H1 (cell line): ENCODE results near the gene RELN. TPM values are rescaled to one million over a fixed set of nuclear protein-coding genes. Genes with fewer than 3 reads are reported as not detected.
A peak's percentile ranks its signal among the peaks of the same experiment; 100 is the strongest.

Source experiments
- CTCF ChIA-PET: fragments of 300-600 bp; sonication (Branson Sonifier 250); formaldehyde crosslinking; loops from one replicate; lab custom pipeline; 2021; ENCODE audit not compliant: partially characterized antibody; lab: Charles Lee
- POLR2A ChIA-PET: fragments of 300-600 bp; sonication (Branson Sonifier 250); formaldehyde crosslinking; loops from one replicate; lab custom pipeline; 2021; ENCODE audit warnings: inconsistent platforms; ENCODE audit not compliant: partially characterized antibody; lab: Charles Lee
- DNase-seq, 2 experiments: peaks; one replicate each; pipeline versions ENCODE4 v3.0.0 to v3.0.0-alpha.2; 2010 to 2022; ENCODE audit warnings: low spot score in 2 of 2, low read depth in 1 of 2, mixed read lengths in 1 of 2
- FAIRE-seq: peaks from 2 replicates; lab custom pipeline; 2011; peaks lifted over from hg19 to GRCh38; lab: Jason Lieb, UNC
- H2AFZ ChIP-seq: 2 replicates; pipeline ENCODE4 v1.8.1; 2012; ENCODE audit warnings: low read length, inconsistent platforms
- H2AK5ac ChIP-seq: 2 replicates; pipeline ENCODE4 v1.6.1; 2013; ENCODE audit warnings: low read depth, low read length
- H2BK120ac ChIP-seq: replicated peaks from 2 replicates; pipeline ENCODE3; 2013; ENCODE audit warnings: low read depth, low read length, inconsistent platforms
- H2BK12ac ChIP-seq: 2 replicates; pipeline ENCODE4 v1.6.1; 2013; ENCODE audit warnings: low read depth, low read length
- H2BK15ac ChIP-seq: 2 replicates; pipeline ENCODE4 v1.6.1; 2013; ENCODE audit warnings: low read length
- H2BK20ac ChIP-seq: 2 replicates; pipeline ENCODE4 v1.6.1; 2013; ENCODE audit warnings: low read length
- H2BK5ac ChIP-seq: 2 replicates; pipeline ENCODE4 v1.6.1; 2013; ENCODE audit warnings: low read depth, low read length
- H3K14ac ChIP-seq: 2 replicates; pipeline ENCODE4 v1.6.1; 2013; ENCODE audit warnings: inconsistent platforms; ENCODE audit not compliant: insufficient read length
- H3K18ac ChIP-seq: 2 replicates; pipeline ENCODE4 v1.6.1; 2013; ENCODE audit warnings: low read length; ENCODE audit errors: extremely low read depth
- H3K23ac ChIP-seq: 2 replicates; pipeline ENCODE4 v1.6.1; 2013; ENCODE audit warnings: inconsistent platforms; ENCODE audit not compliant: insufficient read length
- H3K23me2 ChIP-seq: 2 replicates; pipeline ENCODE4 v1.6.1; 2013; ENCODE audit warnings: low read depth, low read length
- H3K27ac ChIP-seq: 2 replicates; pipeline ENCODE4 v1.6.1; 2011; ENCODE audit warnings: low read depth, low read length, inconsistent platforms
- H3K27me3 ChIP-seq, 4 experiments: replicated peaks in 1 of 4; 1 replicate in 1 of 4; 2 replicates in 3 of 4; pipeline versions ENCODE4 v1.6.1 to v1.8.1; 2011 to 2013; ENCODE audit warnings: low read length in 3 of 4, mild to moderate bottlenecking in 3 of 4, inconsistent platforms in 2 of 4, mixed read lengths in 2 of 4, moderate library complexity in 1 of 4; ENCODE audit not compliant: control insufficient read depth in 3 of 4, insufficient read depth in 3 of 4; ENCODE audit errors: extremely low read depth in 1 of 4
- H3K36me3 ChIP-seq, 4 experiments: 2 replicates each; pipeline versions ENCODE4 v1.6.1 to v1.8.1; 2011 to 2013; ENCODE audit warnings: mild to moderate bottlenecking in 4 of 4, low read length in 3 of 4, moderate library complexity in 2 of 4, control low read depth in 1 of 4, inconsistent platforms in 1 of 4; ENCODE audit not compliant: insufficient read depth in 4 of 4, control insufficient read depth in 2 of 4
- H3K4ac ChIP-seq: replicated peaks from 2 replicates; pipeline ENCODE3; 2013; ENCODE audit warnings: low read length, low read depth, mixed read lengths, inconsistent platforms; ENCODE audit not compliant: insufficient read length
- H3K4me1 ChIP-seq, 4 experiments: replicated peaks in 1 of 4; 1 replicate in 1 of 4; 2 replicates in 3 of 4; pipeline versions ENCODE4 v1.6.1 to v1.8.1; 2011 to 2013; ENCODE audit warnings: low read length in 3 of 4, inconsistent platforms in 2 of 4, mixed read lengths in 1 of 4; ENCODE audit not compliant: insufficient read depth in 4 of 4, control insufficient read depth in 3 of 4
- H3K4me2 ChIP-seq, 2 experiments: 2 replicates each; pipeline versions ENCODE4 v1.6.1 to v1.8.1; 2011 to 2013; ENCODE audit warnings: low read depth in 2 of 2, low read length in 2 of 2, control low read depth in 1 of 2, inconsistent platforms in 1 of 2, mild to moderate bottlenecking in 1 of 2; ENCODE audit not compliant: insufficient read depth in 1 of 2
- H3K4me3 ChIP-seq, 4 experiments: fragments of 200-600, 300-600 bp in 1 of 4; sonication (generic), shearing (Covaris generic), sonication (Bioruptor Twin) in 1 of 4; 2 replicates each; pipeline versions ENCODE4 v1.5.1 to v1.8.1; 2011 to 2016; ENCODE audit warnings: low read length in 4 of 4, low read depth in 3 of 4, control low read depth in 2 of 4, inconsistent platforms in 2 of 4, mild to moderate bottlenecking in 2 of 4, mixed read lengths in 1 of 4, moderate library complexity in 1 of 4; ENCODE audit not compliant: insufficient read depth in 2 of 4; ENCODE audit errors: extremely low read depth in 1 of 4
- H3K56ac ChIP-seq: replicated peaks from 2 replicates; pipeline ENCODE3; 2013; ENCODE audit warnings: low read depth, mild to moderate bottlenecking, mixed read lengths, low read length, inconsistent platforms; ENCODE audit not compliant: insufficient read length
- H3K79me1 ChIP-seq: 2 replicates; pipeline ENCODE4 v1.6.1; 2013; ENCODE audit warnings: low read depth, low read length, control low read depth
- H3K79me2 ChIP-seq, 2 experiments: 2 replicates each; pipeline versions ENCODE4 v1.6.1 to v1.8.1; 2012 to 2013; ENCODE audit warnings: low read length in 2 of 2, mild to moderate bottlenecking in 2 of 2, inconsistent platforms in 1 of 2; ENCODE audit not compliant: insufficient read depth in 2 of 2, control insufficient read depth in 1 of 2
- H3K9ac ChIP-seq, 4 experiments: replicated peaks in 1 of 4; 1 replicate in 1 of 4; 2 replicates in 3 of 4; pipeline versions ENCODE4 v1.6.1 to v1.8.1; 2011 to 2013; ENCODE audit warnings: low read depth in 3 of 4, low read length in 3 of 4, control low read depth in 2 of 4, mild to moderate bottlenecking in 2 of 4, moderate library complexity in 2 of 4, inconsistent platforms in 1 of 4; ENCODE audit errors: extremely low read depth in 1 of 4
- H3K9me3 ChIP-seq, 2 experiments: 2 replicates each; pipeline versions ENCODE4 v1.6.1 to v1.8.1; 2012 to 2013; ENCODE audit warnings: mild to moderate bottlenecking in 2 of 2, moderate library complexity in 2 of 2, control low read depth in 1 of 2, inconsistent platforms in 1 of 2, low read depth in 1 of 2, low read length in 1 of 2, mixed read lengths in 1 of 2; ENCODE audit not compliant: insufficient read depth in 2 of 2
- H4K20me1 ChIP-seq, 2 experiments: replicated peaks in 1 of 2; 2 replicates each; pipeline versions ENCODE3 to v1.8.1; 2011 to 2013; ENCODE audit warnings: inconsistent platforms in 2 of 2, low read length in 2 of 2, mild to moderate bottlenecking in 1 of 2; ENCODE audit not compliant: insufficient read depth in 2 of 2, control insufficient read depth in 1 of 2
- H4K5ac ChIP-seq: 2 replicates; pipeline ENCODE4 v1.6.1; 2013; ENCODE audit warnings: low read length, low read depth, mixed read lengths, inconsistent platforms; ENCODE audit not compliant: insufficient read length
- H4K8ac ChIP-seq: 2 replicates; pipeline ENCODE4 v1.8.0; 2013; ENCODE audit warnings: mild to moderate bottlenecking, moderate library complexity, low read length, inconsistent platforms; ENCODE audit not compliant: insufficient read depth; ENCODE audit errors: extremely low read depth
- H4K91ac ChIP-seq: replicated peaks from 2 replicates; pipeline ENCODE3; 2013; ENCODE audit warnings: low read length, mixed read lengths, inconsistent platforms; ENCODE audit not compliant: insufficient read length
- BRCA1 ChIP-seq: IDR thresholded peaks from 2 replicates; pipeline ENCODE4 v1.6.1; 2012; ENCODE audit warnings: low read depth, low read length, improper control_type of control experiment
- CEBPB ChIP-seq: IDR thresholded peaks from 2 replicates; pipeline ENCODE4 v1.6.1; 2012; ENCODE audit warnings: low read depth, low read length
- CTCF ChIP-seq, 3 experiments: IDR thresholded peaks; 1 replicate in 2 of 3; 2 replicates in 1 of 3; pipeline versions ENCODE4 v1.5.1 to v1.6.1; 2011; ENCODE audit warnings: low read length in 3 of 3, mild to moderate bottlenecking in 3 of 3, inconsistent platforms in 2 of 3, low read depth in 1 of 3, moderate library complexity in 1 of 3; ENCODE audit not compliant: insufficient read depth in 1 of 3; ENCODE audit errors: control extremely low read depth in 1 of 3
- GABPA ChIP-seq: IDR thresholded peaks from 2 replicates; pipeline ENCODE4 v1.6.1; 2011; ENCODE audit warnings: mild to moderate bottlenecking, low read length, moderate library complexity, borderline replicate concordance; ENCODE audit not compliant: insufficient read depth
- GTF2F1 ChIP-seq: IDR thresholded peaks from 2 replicates; pipeline ENCODE4 v1.6.1; 2012; ENCODE audit warnings: low read depth, low read length, improper control_type of control experiment, borderline replicate concordance
- SIN3A ChIP-seq, 2 experiments: IDR thresholded peaks in 1 of 2; conservative IDR thresholded peaks in 1 of 2; 2 replicates each; pipeline ENCODE4 v1.6.1; 2011 to 2012; ENCODE audit warnings: low read length in 2 of 2, improper control_type of control experiment in 1 of 2, low read depth in 1 of 2, mild to moderate bottlenecking in 1 of 2
- SP4 ChIP-seq: IDR thresholded peaks from 2 replicates; pipeline ENCODE4 v1.6.1; 2012; ENCODE audit warnings: low read length, inconsistent platforms
- TBP ChIP-seq: IDR thresholded peaks from 2 replicates; pipeline ENCODE4 v1.6.1; 2011; ENCODE audit warnings: low read depth, low read length, improper control_type of control experiment
- WGBS, 2 experiments: shearing (Covaris generic) in 1 of 2; methylation state at CpG; one replicate each; pipeline versions ENCODE4 v1.1.6 to v1.1.7; 2013 to 2015; ENCODE audit warnings: low lambda C conversion rate in 2 of 2, mixed read lengths in 2 of 2, inconsistent platforms in 1 of 2, low coverage in 1 of 2, missing lambda C conversion rate in 1 of 2; ENCODE audit not compliant: insufficient replicate concordance in 2 of 2, insufficient coverage in 1 of 2, insufficient read length in 1 of 2; ENCODE audit errors: extremely low coverage in 1 of 2, missing lambda C conversion rate in 1 of 2; 5-methylcytosine and 5-hydroxymethylcytosine counted together
- polyA plus RNA-seq, 7 experiments: library from polyadenylated mRNA; depleted of rRNA in 3 of 7; stranded (reverse) in 5 of 7; unstranded in 2 of 7; fragments of >200 nt in 5 of 7; fragments of 200-250 nt in 2 of 7; gene quantifications; 1 replicate in 5 of 7; 2 replicates in 1 of 7; 4 replicates in 1 of 7; pipeline versions ENCODE4 v1.2.1 to v1.2.3, GENCODE V29; 2011 to 2013; ENCODE audit warnings: missing spikeins in 2 of 7, mixed read lengths in 2 of 7
- total RNA-seq: library from RNA; stranded (reverse); fragmentation: NEBNext Ultra II Directional; extraction: Animal tissue kit (Norgen Biotek cat#: 25700); gene quantifications from 2 replicates; pipeline ENCODE4 v1.2.1, GENCODE V29; 2021

RELN gene
- total and polyA plus RNA-seq, 2 of the 8 experiments (the other 6 are each of a cell fraction or from before 2014, with no cell fraction given): 0.03 to 0.07 TPM

DNA sequence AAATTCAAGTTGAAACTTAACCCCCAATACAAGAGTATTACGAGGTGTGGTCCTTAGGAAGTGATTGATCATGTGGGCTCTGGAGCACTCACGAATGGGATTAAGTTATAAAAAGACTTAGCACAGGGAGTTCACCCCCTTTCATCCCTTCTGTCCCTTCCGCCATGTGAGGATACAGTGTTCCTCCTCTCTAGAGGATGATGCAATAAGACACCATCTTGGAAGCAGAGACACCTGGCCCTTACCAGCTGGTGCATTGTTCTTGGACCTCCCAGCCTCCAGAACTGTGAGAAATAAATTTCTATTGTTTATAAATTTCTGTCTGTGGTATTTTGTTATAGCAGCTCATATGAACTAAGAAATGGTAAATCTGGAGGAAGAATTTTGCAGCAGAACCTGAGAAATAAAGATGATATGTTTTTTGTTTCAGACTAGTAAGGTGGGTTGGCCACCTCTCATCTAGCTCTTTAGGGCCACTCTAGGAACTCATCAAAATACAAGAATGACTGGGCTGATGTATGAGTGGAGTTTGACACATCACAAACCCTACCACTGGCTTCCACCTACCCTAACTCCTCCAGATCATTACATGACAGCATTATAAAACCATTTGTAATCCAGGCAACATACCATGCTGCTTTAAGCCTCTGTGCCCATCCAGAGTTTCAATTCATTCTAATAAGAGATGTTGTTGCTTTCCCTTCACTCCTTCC, 565.8 kb downstream of the RELN start:
- H3K23ac ChIP-seq: no peak overlapping the region
- H3K79me1 ChIP-seq: no peaks in the 10 kb centered on the region
- H4K91ac ChIP-seq: no peak overlapping the region
- TF ChIP-seq BRCA1 (no peak), SP4 (no peak), TBP (no peak), CTCF (IDR thresholded peaks at IDR 0.05; ENCODE audit: control extremely low read depth in 1 of 3, insufficient read depth in 1 of 3, low read depth in 1 of 3, low read length in 3 of 3) (no peak), GABPA (no peak), SIN3A (conservative IDR thresholded peaks at IDR 0.05 in 1 of 2, IDR thresholded peaks at IDR 0.05 in 1 of 2; ENCODE audit: low read depth in 1 of 2, low read length in 2 of 2) (no peak), GTF2F1 (no peak), CEBPB (peak; percentile 52; the same call in 1 of the 2 replicates)
- no peak overlapping the region for H3K4ac ChIP-seq
- no peaks in the 10 kb centered on the region for H3K79me2 ChIP-seq
- H3K14ac ChIP-seq: no peak overlapping the region
- H3K36me3 ChIP-seq: no peaks in the 10 kb centered on the region
- no peaks in the 10 kb centered on the region for H3K27me3 ChIP-seq
- no peak overlapping the region for H3K18ac ChIP-seq
- H3K23me2 ChIP-seq: no peaks in the 10 kb centered on the region
- no peak overlapping the region for H3K56ac ChIP-seq
- H2AK5ac ChIP-seq: no peak overlapping the region
- H2BK12ac ChIP-seq: no peak overlapping the region
- H3K9ac ChIP-seq: no peak overlapping the region
- H3K9me3 ChIP-seq: no peaks in the 10 kb centered on the region
- FAIRE-seq: no peak
- no peak overlapping the region for H2BK5ac ChIP-seq
- WGBS, 2 experiments: 87% methylated on average over 3 of the region's 3 CpGs; no CpG with 5 or more reads in 1 of the 2 experiments
- no peaks in the 10 kb centered on the region for H3K4me1 ChIP-seq
- H4K5ac ChIP-seq: no peak overlapping the region
- no peak for DNase-seq
- no peak overlapping the region for H3K4me3 ChIP-seq
- no peak overlapping the region for H2BK120ac ChIP-seq
- no peak overlapping the region; the same call in 1 of the 2 replicates for H2AFZ ChIP-seq
- H4K8ac ChIP-seq: no peak overlapping the region
- ChIA-PET POLR2A (no interaction called here), CTCF (interaction anchor here (0.6 to 1.0 kb wide), 3 partner anchors 14 to 152 kb away, joined by 3 read pairs; no protein-coding TSS in a partner anchor)
- H2BK20ac ChIP-seq: no peak overlapping the region
- H2BK15ac ChIP-seq: no peak overlapping the region
- no peak overlapping the region for H3K4me2 ChIP-seq
- no peaks in the 10 kb centered on the region for H4K20me1 ChIP-seq
- no peak overlapping the region for H3K27ac ChIP-seq
